Liver (tissue), 3 donors: ENCODE data around the gene GCNT2.

ENCODE experiments used
- CTCF ChIP-seq: fragments of 150-350 bp; IDR thresholded peaks from 2 replicates; pipeline ENCODE4 v1.5.1; 2017; ENCODE audit warnings: improper control_type of control experiment, low read depth, low read length; ENCODE audit not compliant: missing input control
- NR2F2 ChIP-seq: IDR thresholded peaks from 2 replicates; pipeline ENCODE4 v1.6.1; 2016; ENCODE audit warnings: antibody characterized with exemption
- REST ChIP-seq: IDR thresholded peaks from 2 replicates; pipeline ENCODE4 v1.6.1; 2016; ENCODE audit warnings: antibody characterized with exemption, mild to moderate bottlenecking
- YY1 ChIP-seq: IDR thresholded peaks from 2 replicates; pipeline ENCODE4 v1.6.1; 2016; ENCODE audit warnings: antibody characterized with exemption, mild to moderate bottlenecking
- donor health status: healthy.
- donor health status: healthy.

- TF ChIP-seq CTCF = no peak
- no peak for TF ChIP-seq REST
- TF ChIP-seq NR2F2 = no peak
- no peak for TF ChIP-seq YY1
Measured at GRCh38 chr6:10507298-10507697, 13.9 kb upstream of the GCNT2 start.
